ENCODE data around the gene RARRES2.

- no peak for TF ChIP-seq CTCF (conservative IDR thresholded peaks at IDR 0.05; ENCODE audit: low read length)
- no peak for TF ChIP-seq EZH2phosphoT487 (IDR thresholded peaks at IDR 0.05; ENCODE audit: borderline replicate concordance, low read depth, low read length)
These were observed 19.2 kb downstream of the RARRES2 start for GRCh38 chr7:150322114-150322832.

All from OCI-LY7 (cell line).